Right lobe of liver (tissue), 6 donors: ENCODE measurements around the gene UBE2J2. TPM values are rescaled to one million over a fixed set of nuclear protein-coding genes. Genes with fewer than 3 reads are reported as not detected.
A peak's percentile ranks its signal among the peaks of the same experiment; 100 is the strongest.

Experiments
- ATAC-seq, 4 donors: fragments of 200-7000 bp; cut with Tn5 transposase; one replicate each; pipeline ENCODE4 v1.9.1; 2020; ENCODE audit warnings: mild to moderate bottlenecking in 4 of 4, moderate library complexity in 4 of 4
- DNase-seq, 3 donors: peaks; one replicate each; pipeline ENCODE4 v3.0.0-alpha.2; 2020
- H3K27ac ChIP-seq, 3 donors: fragments of 200-600 bp; one replicate each; pipeline ENCODE4 v1.8.0; 2022
- H3K27me3 ChIP-seq, 2 donors: fragments of 200-600 bp; one replicate each; pipeline ENCODE4 v1.8.0; 2022
- H3K36me3 ChIP-seq, 4 donors: fragments of 200-600 bp; sonication (generic) in 1 of 4; one replicate each; pipeline versions ENCODE4 v1.5.1 to v1.8.0; 2017 to 2022; ENCODE audit warnings: control low read depth in 1 of 4
- H3K4me1 ChIP-seq, 4 donors: fragments of 200-600 bp; sonication (generic) in 1 of 4; one replicate each; pipeline versions ENCODE4 v1.5.1 to v1.8.0; 2017 to 2022; ENCODE audit warnings: control low read depth in 1 of 4
- H3K4me3 ChIP-seq, 3 donors: fragments of 200-600 bp; one replicate each; pipeline ENCODE4 v1.8.0; 2022
- H3K9me3 ChIP-seq, 4 donors: fragments of 200-600 bp; sonication (generic) in 1 of 4; one replicate each; pipeline versions ENCODE4 v1.5.1 to v1.8.0; 2017 to 2022; ENCODE audit warnings: control low read depth in 1 of 4
- CTCF ChIP-seq, 4 donors: fragments of 200-600 bp in 3 of 4; fragments of 450-650 bp in 1 of 4; IDR thresholded peaks; one replicate each; pipeline versions ENCODE4 v1.5.1 to v1.8.0; 2016 to 2022; ENCODE audit warnings: antibody characterized with exemption in 4 of 4, mild to moderate bottlenecking in 2 of 4
- POLR2A ChIP-seq: fragments of 450-650 bp; IDR thresholded peaks from one replicate; pipeline ENCODE4 v1.6.1; 2017; ENCODE audit warnings: antibody characterized with exemption, mild to moderate bottlenecking
- WGBS: methylation state at CpG from one replicate; pipeline ENCODE4 v1.1.6; 2018; ENCODE audit warnings: low coverage, low lambda C conversion rate; ENCODE audit not compliant: insufficient coverage; ENCODE audit errors: missing lambda C conversion rate; 5-methylcytosine and 5-hydroxymethylcytosine counted together
- intact Hi-C, 2 donors: fragments of 100-400 bp; cut with DNase I; formaldehyde crosslinking; loops; one replicate each; pipeline versions ENCODE4 v1.11.2 to v1.14.1; 2022
- total RNA-seq, 6 experiments: library from RNA; depleted of rRNA in 2 of 6; stranded (reverse); fragments of >200 nt in 2 of 6; fragmentation: NEBNext Ultra II Directional in 3 of 6; extraction: Animal tissue kit (Norgen Biotek cat#: 25700) in 3 of 6; gene quantifications; one replicate each; pipeline versions ENCODE4 v1.1.0 to v1.2.4, GENCODE V29; 2016 to 2023
- donor health status: DM: no; HTN: yes; CAD: no.
- donor health status: DM: no; HTN: no; CAD: no.
- donor health status: DM: no; HTN: no; CAD: no.
- donor health status: DM: no; HTN: yes; CAD: no.
- donor health status: DM: no; HTN: yes; CAD: no.

The UBE2J2 gene
- total RNA-seq, 6 experiments from 2014 or later = 25.5 to 30.6 (median 26.9) TPM

GRCh38 chr1:1307261-1307922, 33.7 kb upstream of the UBE2J2 start:
- 0% methylated on average over 9 of the region's 83 CpGs for WGBS

DNA sequence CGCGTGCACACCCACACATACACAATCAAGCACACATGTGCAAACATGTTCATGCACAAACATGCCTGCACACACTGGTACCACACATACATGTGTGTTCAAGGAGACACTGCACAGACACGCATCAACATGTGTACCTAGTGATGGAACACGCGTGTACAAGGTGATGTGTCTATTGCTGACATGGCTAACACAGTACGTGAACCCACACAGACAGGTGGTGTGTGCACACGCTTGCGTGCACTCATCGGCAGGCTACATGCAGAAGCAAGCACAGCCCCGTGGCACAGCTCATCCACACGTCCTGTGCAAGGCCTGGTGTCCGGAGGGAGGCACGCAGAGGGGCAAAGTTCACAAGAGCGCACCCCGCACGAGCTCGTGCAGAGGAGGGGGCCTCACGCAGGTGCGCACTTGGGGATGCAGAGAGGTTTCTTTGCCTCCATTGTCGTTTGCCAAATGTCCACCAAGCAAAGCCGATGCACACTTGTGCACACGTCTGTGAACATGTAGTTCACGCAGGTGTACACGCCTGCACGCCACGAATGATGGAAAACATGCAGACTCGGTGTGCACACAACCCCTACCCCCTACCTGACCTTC, 33.1 kb upstream of the UBE2J2 start:
- no peaks in the 10 kb centered on the region for H3K9me3 ChIP-seq
- no peak for TF ChIP-seq POLR2A
- TF ChIP-seq CTCF (IDR thresholded peaks at IDR 0.05) = no peak
- DNase-seq (no peak), ATAC-seq (no peak)
- intact Hi-C loops = no loop called here
- peak overlapping the region; percentile 66 to 92 (median 71) for H3K4me3 ChIP-seq
- WGBS = 51% methylated on average over 4 of the region's 27 CpGs
- no peaks in the 10 kb centered on the region for H3K27me3 ChIP-seq
- peaks cover 0 to 9% (median 0%) of the 10 kb centered on the region in 4 donors for H3K36me3 ChIP-seq
- peaks cover 0 to 35% (median 19%) of the 10 kb centered on the region in 4 donors for H3K4me1 ChIP-seq
- no peak overlapping the region for H3K27ac ChIP-seq

More at GRCh38 chr1:1307261-1307922, 33.7 kb upstream of the UBE2J2 start:
- ATAC-seq (peak in 2 of 4 donors; percentile 4 to 13), DNase-seq (peak in 1 of 3 donors; percentile 58)
- peaks cover 0 to 35% (median 19%) of the 10 kb centered on the region in 4 donors for H3K4me1 ChIP-seq
- H3K9me3 ChIP-seq = no peaks in the 10 kb centered on the region
- H3K27me3 ChIP-seq = no peaks in the 10 kb centered on the region
- H3K36me3 ChIP-seq = peaks cover 0 to 15% (median 0%) of the 10 kb centered on the region in 4 donors
- intact Hi-C loops = no loop called here
- TF ChIP-seq POLR2A (peak; percentile 22), CTCF (IDR thresholded peaks at IDR 0.05) (no peak)
- peak overlapping the region; percentile 47 to 90 (median 50) for H3K27ac ChIP-seq
- peak overlapping the region; percentile 66 to 92 (median 71) for H3K4me3 ChIP-seq

DNA sequence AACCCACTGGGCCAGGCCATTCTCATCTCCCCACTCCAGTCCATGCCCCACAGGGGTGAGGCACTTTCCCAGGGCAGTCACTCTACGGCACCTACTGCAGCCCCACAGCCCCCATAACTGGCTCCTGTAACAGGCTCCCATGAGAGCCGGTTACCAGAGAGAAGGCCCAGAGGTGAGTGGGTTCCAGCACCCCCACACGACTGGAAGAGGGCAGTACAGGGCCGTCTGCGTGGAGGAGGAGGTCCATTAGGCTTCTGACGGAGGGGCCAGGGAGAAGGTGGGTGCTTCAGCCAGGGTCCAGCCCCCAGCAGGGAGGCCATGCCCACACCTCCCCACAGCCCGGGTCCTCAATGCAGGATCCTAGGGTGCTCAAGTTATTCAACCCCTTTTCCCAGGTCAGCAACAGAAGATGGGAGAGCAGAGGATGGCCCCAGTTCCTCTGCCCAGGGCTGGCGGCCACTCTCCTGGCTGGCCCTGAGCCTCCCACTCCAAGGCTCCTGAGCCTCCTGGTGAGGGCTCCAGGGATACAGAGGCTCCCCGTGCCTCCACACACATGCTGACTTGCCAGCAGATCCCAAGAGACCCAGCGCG, 32.5 kb upstream of the UBE2J2 start:
- 77% methylated on average over 2 of the region's 11 CpGs for WGBS
- DNase-seq (no peak), ATAC-seq (no peak)
- Histone ChIP-seq H3K36me3 (peaks cover 0 to 3% (median 0%) of the 10 kb centered on the region in 4 donors), H3K9me3 (no peaks in the 10 kb centered on the region), H3K27ac (no peak overlapping the region), H3K4me3 (peak overlapping the region in 2 of 3 donors; percentile 66 to 92), H3K27me3 (no peaks in the 10 kb centered on the region), H3K4me1 (peaks cover 0 to 35% (median 19%) of the 10 kb centered on the region in 4 donors)
- intact Hi-C loops = no loop called here
- TF ChIP-seq POLR2A (no peak), CTCF (IDR thresholded peaks at IDR 0.05) (no peak)

DNA sequence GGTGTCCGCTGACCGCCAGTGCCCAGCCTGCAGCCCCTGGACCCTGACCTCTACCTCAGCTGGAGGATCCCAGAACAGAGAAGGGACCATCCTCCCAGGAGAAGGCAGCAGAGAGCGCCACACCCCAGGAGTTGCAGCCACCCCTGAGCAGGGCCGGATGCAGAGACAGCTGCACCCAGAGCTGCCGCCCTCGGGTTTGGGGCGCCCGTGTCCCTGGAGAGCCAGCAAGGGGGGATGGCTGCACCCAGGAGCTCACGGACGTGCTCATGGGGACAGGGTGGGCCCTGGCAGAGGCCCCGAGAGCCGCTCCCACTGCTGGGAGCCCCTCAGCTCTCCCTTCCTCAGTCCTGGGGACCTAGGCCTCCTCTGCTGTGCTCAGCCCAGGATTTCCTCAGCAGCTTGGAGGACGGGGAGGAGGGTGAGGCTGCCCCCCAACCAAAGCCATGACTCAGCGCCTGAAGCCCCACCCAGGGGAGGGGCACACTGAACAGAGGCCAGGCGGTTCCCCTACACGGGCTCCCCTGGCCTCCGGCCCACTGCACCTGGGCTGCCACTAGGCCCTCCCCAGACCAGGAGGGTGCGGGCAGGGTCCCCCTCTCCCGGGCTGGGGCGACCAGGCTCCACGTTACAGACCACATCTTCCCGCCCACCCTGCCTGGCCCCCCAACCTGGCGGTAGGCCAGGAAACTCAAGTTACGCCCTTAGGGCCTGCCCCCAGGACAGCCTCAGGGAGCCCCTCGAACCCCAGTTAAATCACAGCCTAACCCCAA, 31.8 kb upstream of the UBE2J2 start:
- Histone ChIP-seq H3K27me3 (no peaks in the 10 kb centered on the region), H3K4me3 (peak overlapping the region in 2 of 3 donors; percentile 9 to 16), H3K36me3 (no peaks in the 10 kb centered on the region), H3K9me3 (no peaks in the 10 kb centered on the region), H3K4me1 (peaks cover 0 to 35% (median 19%) of the 10 kb centered on the region in 4 donors), H3K27ac (peak overlapping the region in 2 of 3 donors; percentile 29 to 47)
- TF ChIP-seq CTCF (IDR thresholded peaks at IDR 0.05) = no peak
- no peak for TF ChIP-seq POLR2A
- peak in 1 of 4 donors; percentile 6 for ATAC-seq
- intact Hi-C loops = no loop called here
- DNase-seq = peak in 1 of 3 donors; percentile 59
- 20% methylated on average over 12 of the region's 25 CpGs for WGBS
